K562 (cell line): ENCODE data around the gene CLCNKB. TPM values are rescaled to one million over a fixed set of nuclear protein-coding genes. Genes with fewer than 3 reads are reported as not detected.

ENCODE experiments used
- ATAC-seq: fragments of 200-7000 bp; cut with Tn5 transposase; 3 replicates; pipeline ENCODE4 v1.9.1; 2020; ENCODE audit warnings: moderate library complexity
- BruUV-seq: library from RNA; stranded (reverse); fragments of 400-500 nt; replicated peaks from 2 replicates; lab custom pipeline; 2021; lab: Mats Ljungman, UMichigan
- CTCF ChIA-PET: fragments of 300-600 bp; formaldehyde crosslinking; extraction: SDS; loops from one replicate; lab custom pipeline; 2021; ENCODE audit warnings: low intra/inter-chr PET ratio; lab: Yijun Ruan, JAX
- POLR2A ChIA-PET: fragments of 300-600, 350-650 bp; sonication (Branson Sonifier 250); formaldehyde crosslinking; extraction: SDS; loops from one replicate; lab custom pipeline; 2021; ENCODE audit warnings: antibody characterized with exemption, inconsistent platforms; lab: Yijun Ruan, JAX
- DNase-seq, 4 experiments: peaks; one replicate each; pipeline versions ENCODE4 v3.0.0 to v3.0.0-alpha.2; 2011 to 2018; ENCODE audit warnings: low spot score in 3 of 4, mixed read lengths in 3 of 4; ENCODE audit errors: extremely low read depth in 1 of 4
- FAIRE-seq: peaks from 2 replicates; lab custom pipeline; 2011; peaks lifted over from hg19 to GRCh38; lab: Jason Lieb, UNC
- H2AFZ ChIP-seq: 2 replicates; pipeline ENCODE4 v1.6.0; 2011; ENCODE audit warnings: low read depth, low read length, control low read depth, inconsistent platforms
- H3K27ac ChIP-seq: fragments of 200-600 bp; 3 replicates; pipeline ENCODE4 v1.8.0; 2011; ENCODE audit warnings: low read depth, mild to moderate bottlenecking, control low read depth, inconsistent platforms, low read length, moderate library complexity, mixed read lengths; ENCODE audit errors: extremely low read depth
- H3K27me3 ChIP-seq, 2 experiments: fragments of 300-600 bp in 1 of 2; 2 replicates in 1 of 2; 3 replicates in 1 of 2; pipeline versions ENCODE4 v1.6.0 to v1.8.0; 2011; ENCODE audit warnings: inconsistent platforms in 2 of 2, low read length in 2 of 2, mild to moderate bottlenecking in 1 of 2, mixed read lengths in 1 of 2, moderate library complexity in 1 of 2; ENCODE audit not compliant: control insufficient read depth in 2 of 2, insufficient read depth in 2 of 2
- H3K36me3 ChIP-seq: fragments of 300-600 bp; 3 replicates; pipeline ENCODE4 v1.8.0; 2011; ENCODE audit warnings: mild to moderate bottlenecking, low read length, inconsistent platforms; ENCODE audit not compliant: control insufficient read depth, insufficient read depth
- H3K4me1 ChIP-seq, 2 experiments: fragments of 200-600 bp in 1 of 2; replicated peaks in 1 of 2; 2 replicates in 1 of 2; 3 replicates in 1 of 2; pipeline versions ENCODE4 v1.5.1 to v1.8.0; 2011; ENCODE audit warnings: inconsistent platforms in 2 of 2, low read length in 2 of 2, mild to moderate bottlenecking in 1 of 2, mixed read lengths in 1 of 2, moderate library complexity in 1 of 2; ENCODE audit not compliant: control insufficient read depth in 2 of 2, insufficient read depth in 2 of 2
- H3K4me2 ChIP-seq: 2 replicates; pipeline ENCODE4 v1.6.1; 2011; ENCODE audit warnings: low read length, control low read depth, inconsistent platforms, mixed read lengths; ENCODE audit not compliant: insufficient read depth
- H3K4me3 ChIP-seq: fragments of 200-600 bp; sonication (generic), shearing (Covaris generic); 2 replicates; pipeline ENCODE4 v1.5.1; 2016; ENCODE audit warnings: control low read depth, inconsistent platforms
- H3K79me2 ChIP-seq: fragments of 200-600 bp; 3 replicates; pipeline ENCODE4 v1.8.0; 2011; ENCODE audit warnings: low read length, inconsistent platforms; ENCODE audit not compliant: control insufficient read depth, insufficient read depth
- H3K9ac ChIP-seq, 2 experiments: 2 replicates each; pipeline versions ENCODE4 v1.6.0 to v1.6.1; 2011; ENCODE audit warnings: low read depth in 2 of 2, low read length in 2 of 2, control low read depth in 1 of 2, inconsistent platforms in 1 of 2, mild to moderate bottlenecking in 1 of 2, mixed read lengths in 1 of 2; ENCODE audit not compliant: insufficient read depth in 1 of 2
- H3K9me1 ChIP-seq: one replicate; pipeline ENCODE4 v1.6.0; 2011; ENCODE audit warnings: inconsistent platforms, mild to moderate bottlenecking, low read length, moderate library complexity; ENCODE audit not compliant: control insufficient read depth, insufficient read depth
- H3K9me3 ChIP-seq: replicated peaks from 2 replicates; pipeline ENCODE4 v1.5.1; 2011; ENCODE audit warnings: low read depth, low read length, inconsistent platforms; ENCODE audit not compliant: control insufficient read depth, insufficient read depth
- H4K20me1 ChIP-seq: replicated peaks from 2 replicates; pipeline ENCODE4 v1.6.1; 2011; ENCODE audit warnings: low read length, inconsistent platforms, mixed read lengths; ENCODE audit not compliant: control insufficient read depth, insufficient read depth
- CC2D1A ChIP-seq: fragments of 450-650 bp; IDR thresholded peaks from 2 replicates; pipeline ENCODE4 v1.6.1; 2017; ENCODE audit warnings: mild to moderate bottlenecking
- NKRF ChIP-seq: fragments of 450-650 bp; IDR thresholded peaks from 2 replicates; pipeline ENCODE4 v1.6.1; 2016; ENCODE audit warnings: borderline replicate concordance
- ZNF133 ChIP-seq: fragments of 250-450 bp; sonication (Bioruptor Pico); IDR thresholded peaks from 2 replicates; pipeline ENCODE4 v1.4.0; 2020; ENCODE audit warnings: mild to moderate bottlenecking
- ZNF212 ChIP-seq: fragments of 450-650 bp; formaldehyde crosslinking; IDR thresholded peaks from 2 replicates; pipeline ENCODE4 v1.4.0; 2020; ENCODE audit warnings: mild to moderate bottlenecking
- ZNF551 ChIP-seq: fragments of 250-450 bp; sonication (Bioruptor Pico); IDR thresholded peaks from 2 replicates; pipeline ENCODE4 v1.5.0; 2021; ENCODE audit warnings: mild to moderate bottlenecking, moderate library complexity
- WGBS: fragments of 100-300 bp; shearing (Covaris generic); methylation state at CpG from one replicate; pipeline ENCODE4 v1.1.6; 2016; ENCODE audit warnings: low coverage, mixed read lengths; ENCODE audit not compliant: insufficient coverage; ENCODE audit errors: missing lambda C conversion rate; 5-methylcytosine and 5-hydroxymethylcytosine counted together
- in situ Hi-C: fragments of 300-500 bp; cut with MboI; formaldehyde crosslinking; loops from 4 replicates; pipeline ENCODE4 v1.15.0; 2018; ENCODE audit warnings: inconsistent platforms, mixed read lengths
- intact Hi-C: fragments of 100-400 bp; cut with micrococcal nuclease; formaldehyde crosslinking; loops from 2 replicates; pipeline ENCODE4 v1.14.2; 2022
- polyA plus RNA-seq, 8 experiments: library from polyadenylated mRNA; depleted of rRNA in 4 of 8; stranded (reverse) in 5 of 8; unstranded in 3 of 8; fragments of >200 nt; fragmentation: Nextera tagmentation in 2 of 8; fragmentation: Illumina TruSeq in 1 of 8; extraction: Ambion mirVana in 2 of 8; extraction: Trizol in 1 of 8; gene quantifications; 2 replicates each; pipeline versions ENCODE4 v1.2.1 to v1.2.3, GENCODE V29; 2011 to 2014; ENCODE audit warnings: inconsistent platforms in 1 of 8, missing spikeins in 1 of 8
- total RNA-seq, 7 experiments: library from RNA; depleted of rRNA in 6 of 7; stranded (reverse); fragments of >200 nt in 6 of 7; fragmentation: Illumina TruSeq in 2 of 7; extraction: Trizol in 2 of 7; gene quantifications; 2 replicates each; pipeline versions ENCODE4 v1.2.1 to v1.2.3, GENCODE V29; 2011 to 2021; ENCODE audit warnings: low replicate concordance in 1 of 7
- TF ChIP-seq, protein P1 (sequence below): fragments of 450-650 bp; IDR thresholded peaks from 2 replicates; pipeline ENCODE4 v1.6.1; 2016; ENCODE audit warnings: mild to moderate bottlenecking, moderate library complexity

CLCNKB gene
- total and polyA plus RNA-seq, 9 of the 15 experiments (the other 6 are each of a cell fraction or from before 2014, with no cell fraction given): 0.08 to 1.7 (median 0.64) TPM

DNA sequence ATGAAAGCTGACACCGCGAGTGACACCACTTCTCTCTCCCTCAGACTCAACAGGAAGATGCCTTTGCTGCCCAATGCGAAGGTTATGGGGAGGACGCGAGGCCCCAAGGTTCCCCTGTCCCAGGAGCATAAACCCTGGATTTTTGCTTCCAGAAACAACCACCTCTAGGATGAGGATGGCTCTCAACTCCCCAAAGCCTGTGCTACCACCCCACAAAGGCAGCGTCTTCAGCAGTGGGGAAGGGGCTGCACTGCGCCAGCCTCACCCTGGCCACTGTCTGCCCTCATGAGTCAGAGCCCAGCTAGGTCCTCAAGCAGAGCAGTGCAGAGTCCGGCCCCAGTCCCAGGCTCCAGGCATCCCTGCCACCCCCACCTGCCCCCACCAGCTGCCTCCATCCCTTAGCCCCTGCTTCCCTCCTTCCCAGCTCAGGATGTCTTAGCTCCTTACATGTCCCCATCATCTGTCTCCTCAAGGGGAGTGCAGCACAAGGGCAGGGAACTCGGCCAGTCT, 46.5 kb upstream of the CLCNKB start:
- ChIA-PET POLR2A (interaction anchor here (0.6 to 1.3 kb wide), 2 partner anchors 11 to 13 kb away, joined by 3 to 7 read pairs; no protein-coding TSS in a partner anchor), CTCF (no interaction called here)
- intact Hi-C loops: no loop called here
- FAIRE-seq (no peak), DNase-seq (no peak), ATAC-seq (no peak)
- H3K27ac ChIP-seq: no peak overlapping the region
- H3K36me3 ChIP-seq: no peaks in the 10 kb centered on the region
- no peak overlapping the region for H3K4me2 ChIP-seq
- H3K79me2 ChIP-seq: no peaks in the 10 kb centered on the region
- H2AFZ ChIP-seq: no peak overlapping the region
- no peak for TF ChIP-seq CC2D1A
- no peak for TF ChIP-seq ZNF133 (CRISPR knock-in tag)
- TF ChIP-seq ZNF551 (CRISPR knock-in tag): no peak
- TF ChIP-seq NKRF: no peak
- no peak for TF ChIP-seq ZNF212 (CRISPR knock-in tag)
- TF ChIP-seq, protein P1, sequence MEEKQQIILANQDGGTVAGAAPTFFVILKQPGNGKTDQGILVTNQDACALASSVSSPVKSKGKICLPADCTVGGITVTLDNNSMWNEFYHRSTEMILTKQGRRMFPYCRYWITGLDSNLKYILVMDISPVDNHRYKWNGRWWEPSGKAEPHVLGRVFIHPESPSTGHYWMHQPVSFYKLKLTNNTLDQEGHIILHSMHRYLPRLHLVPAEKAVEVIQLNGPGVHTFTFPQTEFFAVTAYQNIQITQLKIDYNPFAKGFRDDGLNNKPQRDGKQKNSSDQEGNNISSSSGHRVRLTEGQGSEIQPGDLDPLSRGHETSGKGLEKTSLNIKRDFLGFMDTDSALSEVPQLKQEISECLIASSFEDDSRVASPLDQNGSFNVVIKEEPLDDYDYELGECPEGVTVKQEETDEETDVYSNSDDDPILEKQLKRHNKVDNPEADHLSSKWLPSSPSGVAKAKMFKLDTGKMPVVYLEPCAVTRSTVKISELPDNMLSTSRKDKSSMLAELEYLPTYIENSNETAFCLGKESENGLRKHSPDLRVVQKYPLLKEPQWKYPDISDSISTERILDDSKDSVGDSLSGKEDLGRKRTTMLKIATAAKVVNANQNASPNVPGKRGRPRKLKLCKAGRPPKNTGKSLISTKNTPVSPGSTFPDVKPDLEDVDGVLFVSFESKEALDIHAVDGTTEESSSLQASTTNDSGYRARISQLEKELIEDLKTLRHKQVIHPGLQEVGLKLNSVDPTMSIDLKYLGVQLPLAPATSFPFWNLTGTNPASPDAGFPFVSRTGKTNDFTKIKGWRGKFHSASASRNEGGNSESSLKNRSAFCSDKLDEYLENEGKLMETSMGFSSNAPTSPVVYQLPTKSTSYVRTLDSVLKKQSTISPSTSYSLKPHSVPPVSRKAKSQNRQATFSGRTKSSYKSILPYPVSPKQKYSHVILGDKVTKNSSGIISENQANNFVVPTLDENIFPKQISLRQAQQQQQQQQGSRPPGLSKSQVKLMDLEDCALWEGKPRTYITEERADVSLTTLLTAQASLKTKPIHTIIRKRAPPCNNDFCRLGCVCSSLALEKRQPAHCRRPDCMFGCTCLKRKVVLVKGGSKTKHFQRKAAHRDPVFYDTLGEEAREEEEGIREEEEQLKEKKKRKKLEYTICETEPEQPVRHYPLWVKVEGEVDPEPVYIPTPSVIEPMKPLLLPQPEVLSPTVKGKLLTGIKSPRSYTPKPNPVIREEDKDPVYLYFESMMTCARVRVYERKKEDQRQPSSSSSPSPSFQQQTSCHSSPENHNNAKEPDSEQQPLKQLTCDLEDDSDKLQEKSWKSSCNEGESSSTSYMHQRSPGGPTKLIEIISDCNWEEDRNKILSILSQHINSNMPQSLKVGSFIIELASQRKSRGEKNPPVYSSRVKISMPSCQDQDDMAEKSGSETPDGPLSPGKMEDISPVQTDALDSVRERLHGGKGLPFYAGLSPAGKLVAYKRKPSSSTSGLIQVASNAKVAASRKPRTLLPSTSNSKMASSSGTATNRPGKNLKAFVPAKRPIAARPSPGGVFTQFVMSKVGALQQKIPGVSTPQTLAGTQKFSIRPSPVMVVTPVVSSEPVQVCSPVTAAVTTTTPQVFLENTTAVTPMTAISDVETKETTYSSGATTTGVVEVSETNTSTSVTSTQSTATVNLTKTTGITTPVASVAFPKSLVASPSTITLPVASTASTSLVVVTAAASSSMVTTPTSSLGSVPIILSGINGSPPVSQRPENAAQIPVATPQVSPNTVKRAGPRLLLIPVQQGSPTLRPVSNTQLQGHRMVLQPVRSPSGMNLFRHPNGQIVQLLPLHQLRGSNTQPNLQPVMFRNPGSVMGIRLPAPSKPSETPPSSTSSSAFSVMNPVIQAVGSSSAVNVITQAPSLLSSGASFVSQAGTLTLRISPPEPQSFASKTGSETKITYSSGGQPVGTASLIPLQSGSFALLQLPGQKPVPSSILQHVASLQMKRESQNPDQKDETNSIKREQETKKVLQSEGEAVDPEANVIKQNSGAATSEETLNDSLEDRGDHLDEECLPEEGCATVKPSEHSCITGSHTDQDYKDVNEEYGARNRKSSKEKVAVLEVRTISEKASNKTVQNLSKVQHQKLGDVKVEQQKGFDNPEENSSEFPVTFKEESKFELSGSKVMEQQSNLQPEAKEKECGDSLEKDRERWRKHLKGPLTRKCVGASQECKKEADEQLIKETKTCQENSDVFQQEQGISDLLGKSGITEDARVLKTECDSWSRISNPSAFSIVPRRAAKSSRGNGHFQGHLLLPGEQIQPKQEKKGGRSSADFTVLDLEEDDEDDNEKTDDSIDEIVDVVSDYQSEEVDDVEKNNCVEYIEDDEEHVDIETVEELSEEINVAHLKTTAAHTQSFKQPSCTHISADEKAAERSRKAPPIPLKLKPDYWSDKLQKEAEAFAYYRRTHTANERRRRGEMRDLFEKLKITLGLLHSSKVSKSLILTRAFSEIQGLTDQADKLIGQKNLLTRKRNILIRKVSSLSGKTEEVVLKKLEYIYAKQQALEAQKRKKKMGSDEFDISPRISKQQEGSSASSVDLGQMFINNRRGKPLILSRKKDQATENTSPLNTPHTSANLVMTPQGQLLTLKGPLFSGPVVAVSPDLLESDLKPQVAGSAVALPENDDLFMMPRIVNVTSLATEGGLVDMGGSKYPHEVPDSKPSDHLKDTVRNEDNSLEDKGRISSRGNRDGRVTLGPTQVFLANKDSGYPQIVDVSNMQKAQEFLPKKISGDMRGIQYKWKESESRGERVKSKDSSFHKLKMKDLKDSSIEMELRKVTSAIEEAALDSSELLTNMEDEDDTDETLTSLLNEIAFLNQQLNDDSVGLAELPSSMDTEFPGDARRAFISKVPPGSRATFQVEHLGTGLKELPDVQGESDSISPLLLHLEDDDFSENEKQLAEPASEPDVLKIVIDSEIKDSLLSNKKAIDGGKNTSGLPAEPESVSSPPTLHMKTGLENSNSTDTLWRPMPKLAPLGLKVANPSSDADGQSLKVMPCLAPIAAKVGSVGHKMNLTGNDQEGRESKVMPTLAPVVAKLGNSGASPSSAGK: no peak
- H3K9ac ChIP-seq: no peak overlapping the region
- peaks cover 0 to 22% of the 10 kb centered on the region in 2 experiments; a peak in 2 of 5 replicates for H3K4me1 ChIP-seq
- no peaks in the 10 kb centered on the region for H3K9me3 ChIP-seq
- 41% methylated on average over 8 of the region's 9 CpGs for WGBS
- no peaks in the 10 kb centered on the region for H4K20me1 ChIP-seq
- in situ Hi-C loops: no loop called here
- no peaks in the 10 kb centered on the region for H3K9me1 ChIP-seq
- no peak overlapping the region for H3K4me3 ChIP-seq
- H3K27me3 ChIP-seq: peaks cover 15 to 34% of the 10 kb centered on the region in 2 experiments; a peak in 3 of 5 replicates
- no TSS peak for BruUV-seq
